22Rv1 (cell line): Measurements from ENCODE around the gene IMPDH2.

Experiments
- H3K27ac ChIP-seq: fragments of 450-650 bp; 2 replicates; pipeline ENCODE4 v1.5.1; 2017
- CTCF ChIP-seq: fragments of 450-650 bp; IDR thresholded peaks from 2 replicates; pipeline ENCODE4 v1.5.1; 2017; ENCODE audit warnings: mild to moderate bottlenecking
- ZFX ChIP-seq: fragments of 450-650 bp; IDR thresholded peaks from 2 replicates; pipeline ENCODE4 v1.6.1; 2017; ENCODE audit warnings: antibody characterized with exemption, borderline replicate concordance

The IMPDH2 gene

GRCh38 chr3:49026536-49026935 lies 2.7 kb downstream of the IMPDH2 start:
- H3K27ac ChIP-seq, result peak overlapping the region; percentile 98
- no peak for TF ChIP-seq ZFX
- no peak for TF ChIP-seq CTCF

DNA sequence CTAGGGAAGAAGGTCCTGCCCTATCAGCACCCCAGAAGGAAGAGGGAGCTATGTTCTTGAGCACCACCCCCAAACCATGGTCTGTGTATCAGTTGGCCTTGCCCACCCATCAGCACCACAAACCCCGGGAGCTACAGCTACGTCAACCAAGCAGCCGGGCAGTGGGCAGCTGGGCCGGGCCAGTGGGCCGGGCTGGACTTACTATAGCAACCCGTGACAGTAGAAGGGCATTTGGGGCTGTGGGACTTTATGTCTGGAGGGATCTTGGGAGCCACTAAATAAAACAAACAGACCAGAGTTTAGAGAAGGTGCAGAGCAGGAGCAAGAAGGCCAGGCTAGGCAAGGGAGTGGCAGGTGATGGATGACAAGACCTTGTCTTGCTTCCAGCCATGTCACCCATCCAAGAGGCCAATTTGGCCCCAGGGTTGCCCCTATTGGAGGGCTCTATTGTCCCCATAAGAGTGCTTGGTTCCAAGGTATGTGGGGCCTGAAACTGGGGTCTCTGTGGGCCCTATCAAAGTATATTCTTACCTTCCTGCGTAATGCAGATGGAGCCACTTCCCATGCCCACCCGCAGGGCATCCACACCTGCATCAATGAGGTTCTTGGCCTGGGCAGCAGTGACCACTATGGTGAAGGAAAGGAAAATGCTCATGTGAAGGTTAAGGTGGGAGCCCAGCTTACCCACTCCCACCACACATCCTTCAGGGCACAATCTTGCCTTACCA lies 3.2 kb downstream of the IMPDH2 start:
- H3K27ac ChIP-seq, result peak overlapping the region; percentile 98
- TF ChIP-seq ZFX (no peak), CTCF (no peak)

DNA sequence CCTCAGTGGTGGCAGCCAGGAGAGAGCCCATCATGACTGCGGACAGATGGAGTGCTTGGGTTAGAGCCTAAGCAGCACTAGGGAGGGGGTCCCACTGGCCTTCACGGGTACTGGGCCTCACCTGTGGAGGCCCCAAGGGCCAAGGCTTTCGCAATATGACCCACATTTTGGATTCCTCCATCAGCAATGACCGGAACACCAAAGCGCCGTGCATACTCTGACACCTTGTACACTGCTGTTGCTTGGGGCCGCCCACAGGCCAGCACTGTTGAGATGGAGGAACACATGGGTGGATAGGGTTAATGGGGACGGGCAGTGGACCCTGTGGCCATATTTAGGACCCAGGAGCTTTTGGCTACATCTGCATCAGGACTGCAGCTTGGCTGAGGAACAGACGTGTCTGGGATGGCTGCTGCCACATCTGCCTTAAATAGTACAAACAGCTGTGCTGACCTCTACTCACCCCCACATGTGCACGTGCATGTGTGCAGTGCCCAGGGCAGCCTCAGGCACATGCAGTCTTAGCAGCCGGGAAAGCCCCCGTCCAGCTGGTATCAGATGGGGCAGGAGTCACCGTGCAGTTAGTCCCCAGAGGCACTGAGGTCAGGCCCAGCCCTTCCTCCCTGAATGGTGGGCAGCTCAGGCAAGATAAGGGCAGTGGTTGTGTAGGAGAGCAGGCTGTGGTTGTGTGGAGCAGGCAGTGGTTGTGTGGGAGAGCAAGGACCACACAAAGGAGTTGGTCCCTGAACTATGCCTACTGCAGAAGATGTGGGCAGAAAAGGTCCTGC lies 4.0 kb downstream of the IMPDH2 start:
- H3K27ac ChIP-seq, result peak overlapping the region; percentile 98
- TF ChIP-seq CTCF, result no peak
- no peak for TF ChIP-seq ZFX

- no peak for TF ChIP-seq CTCF
- peak overlapping the region; percentile 98 for H3K27ac ChIP-seq
Measured at GRCh38 chr3:49024449-49024848, 4.7 kb downstream of the IMPDH2 start.

DNA sequence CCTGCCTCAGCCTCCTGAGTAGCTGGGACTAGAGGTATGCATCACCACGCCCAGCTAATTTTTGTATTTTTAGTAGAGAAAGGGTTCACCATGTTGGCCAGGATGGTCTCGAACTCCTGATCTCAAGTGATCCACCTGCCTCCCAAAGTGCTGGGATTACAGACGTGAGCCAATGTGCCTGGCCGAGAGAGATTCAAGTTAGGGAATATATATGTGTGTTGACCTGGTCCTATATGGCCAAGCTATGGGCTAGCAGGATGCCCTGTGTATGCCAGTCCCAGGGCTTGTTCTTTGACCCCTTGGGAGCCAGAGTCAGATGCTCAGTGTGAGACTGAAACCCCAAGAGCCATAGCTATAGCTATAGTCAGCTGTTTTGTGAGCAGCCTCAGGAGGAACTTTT lies 5.4 kb downstream of the IMPDH2 start:
- TF ChIP-seq ZFX (no peak), CTCF (no peak)
- H3K27ac ChIP-seq, result peak overlapping the region; percentile 98

DNA sequence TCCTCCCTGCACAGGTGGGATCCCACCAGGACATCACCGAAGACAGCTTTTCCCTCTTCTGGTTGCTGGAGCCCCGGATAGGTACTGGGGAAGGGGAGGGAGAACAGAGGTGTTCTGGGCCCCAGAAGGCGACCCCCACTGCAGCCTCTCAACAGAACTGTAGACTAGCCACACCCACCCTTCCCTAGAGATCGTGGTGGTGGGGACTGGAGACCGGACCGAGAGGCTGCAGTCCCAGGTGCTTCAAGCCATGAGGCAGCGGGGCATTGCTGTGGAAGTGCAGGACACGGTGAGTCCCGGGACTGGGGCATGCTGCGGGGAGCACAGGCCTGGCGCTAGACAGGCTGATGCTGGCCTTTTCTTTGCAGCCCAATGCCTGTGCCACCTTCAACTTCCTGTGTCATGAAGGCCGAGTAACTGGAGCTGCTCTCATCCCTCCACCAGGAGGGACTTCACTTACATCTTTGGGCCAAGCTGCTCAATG lies 6.5 kb downstream of the IMPDH2 start:
- peak overlapping the region; percentile 98 for H3K27ac ChIP-seq
- TF ChIP-seq CTCF (no peak), ZFX (no peak)
